SK-N-SH (cell line): ENCODE measurements around the gene NTNG1.

Experiments used
- EP300 ChIP-seq, 2 experiments: IDR thresholded peaks; 2 replicates each; pipeline versions ENCODE4 v1.4.0 to v1.6.1; 2012; ENCODE audit warnings: borderline replicate concordance in 1 of 2, low read depth in 1 of 2, low read length in 1 of 2
- TF ChIP-seq, protein P1 (sequence below): fragments of 200-600 bp; sonication (generic); IDR thresholded peaks from 2 replicates; pipeline ENCODE4 v1.6.1; 2017; ENCODE audit warnings: antibody characterized with exemption, mild to moderate bottlenecking, moderate library complexity
- TF ChIP-seq, protein P2 (sequence below): IDR thresholded peaks from 2 replicates; pipeline ENCODE4 v1.4.0; 2012; ENCODE audit warnings: low read depth, borderline replicate concordance
- TF ChIP-seq, protein P3 (sequence below): IDR thresholded peaks from 2 replicates; pipeline ENCODE4 v1.6.1; 2012; ENCODE audit warnings: mild to moderate bottlenecking, low read depth, low read length, moderate library complexity

DNA sequence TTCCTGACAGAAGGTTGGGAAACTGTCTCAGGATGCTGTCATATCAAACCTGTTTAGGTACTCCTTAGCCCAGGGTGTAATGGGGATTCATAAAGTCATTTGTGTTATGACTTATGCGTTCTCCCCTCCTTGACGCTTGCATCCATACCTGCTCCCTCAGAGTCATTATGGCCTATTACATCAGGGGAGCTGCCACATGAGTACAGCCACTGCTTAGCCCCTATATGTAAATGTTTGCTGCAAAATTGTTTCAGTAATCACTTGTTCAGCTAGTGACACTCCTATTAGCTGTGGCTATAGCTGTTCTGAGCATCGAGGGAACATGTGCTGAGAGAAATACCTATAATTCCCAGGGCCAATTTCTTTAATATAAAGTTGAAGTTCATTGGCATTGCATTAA is 10.5 kb downstream of the NTNG1 start:
- TF ChIP-seq, protein P1, sequence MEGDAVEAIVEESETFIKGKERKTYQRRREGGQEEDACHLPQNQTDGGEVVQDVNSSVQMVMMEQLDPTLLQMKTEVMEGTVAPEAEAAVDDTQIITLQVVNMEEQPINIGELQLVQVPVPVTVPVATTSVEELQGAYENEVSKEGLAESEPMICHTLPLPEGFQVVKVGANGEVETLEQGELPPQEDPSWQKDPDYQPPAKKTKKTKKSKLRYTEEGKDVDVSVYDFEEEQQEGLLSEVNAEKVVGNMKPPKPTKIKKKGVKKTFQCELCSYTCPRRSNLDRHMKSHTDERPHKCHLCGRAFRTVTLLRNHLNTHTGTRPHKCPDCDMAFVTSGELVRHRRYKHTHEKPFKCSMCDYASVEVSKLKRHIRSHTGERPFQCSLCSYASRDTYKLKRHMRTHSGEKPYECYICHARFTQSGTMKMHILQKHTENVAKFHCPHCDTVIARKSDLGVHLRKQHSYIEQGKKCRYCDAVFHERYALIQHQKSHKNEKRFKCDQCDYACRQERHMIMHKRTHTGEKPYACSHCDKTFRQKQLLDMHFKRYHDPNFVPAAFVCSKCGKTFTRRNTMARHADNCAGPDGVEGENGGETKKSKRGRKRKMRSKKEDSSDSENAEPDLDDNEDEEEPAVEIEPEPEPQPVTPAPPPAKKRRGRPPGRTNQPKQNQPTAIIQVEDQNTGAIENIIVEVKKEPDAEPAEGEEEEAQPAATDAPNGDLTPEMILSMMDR = no peak
- TF ChIP-seq EP300 (IDR thresholded peaks at IDR 0.05; ENCODE audit: borderline replicate concordance in 1 of 2, low read depth in 1 of 2, low read length in 1 of 2) = no peak
- TF ChIP-seq, protein P2, sequence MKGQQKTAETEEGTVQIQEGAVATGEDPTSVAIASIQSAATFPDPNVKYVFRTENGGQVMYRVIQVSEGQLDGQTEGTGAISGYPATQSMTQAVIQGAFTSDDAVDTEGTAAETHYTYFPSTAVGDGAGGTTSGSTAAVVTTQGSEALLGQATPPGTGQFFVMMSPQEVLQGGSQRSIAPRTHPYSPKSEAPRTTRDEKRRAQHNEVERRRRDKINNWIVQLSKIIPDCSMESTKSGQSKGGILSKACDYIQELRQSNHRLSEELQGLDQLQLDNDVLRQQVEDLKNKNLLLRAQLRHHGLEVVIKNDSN = no peak
- TF ChIP-seq, protein P3, sequence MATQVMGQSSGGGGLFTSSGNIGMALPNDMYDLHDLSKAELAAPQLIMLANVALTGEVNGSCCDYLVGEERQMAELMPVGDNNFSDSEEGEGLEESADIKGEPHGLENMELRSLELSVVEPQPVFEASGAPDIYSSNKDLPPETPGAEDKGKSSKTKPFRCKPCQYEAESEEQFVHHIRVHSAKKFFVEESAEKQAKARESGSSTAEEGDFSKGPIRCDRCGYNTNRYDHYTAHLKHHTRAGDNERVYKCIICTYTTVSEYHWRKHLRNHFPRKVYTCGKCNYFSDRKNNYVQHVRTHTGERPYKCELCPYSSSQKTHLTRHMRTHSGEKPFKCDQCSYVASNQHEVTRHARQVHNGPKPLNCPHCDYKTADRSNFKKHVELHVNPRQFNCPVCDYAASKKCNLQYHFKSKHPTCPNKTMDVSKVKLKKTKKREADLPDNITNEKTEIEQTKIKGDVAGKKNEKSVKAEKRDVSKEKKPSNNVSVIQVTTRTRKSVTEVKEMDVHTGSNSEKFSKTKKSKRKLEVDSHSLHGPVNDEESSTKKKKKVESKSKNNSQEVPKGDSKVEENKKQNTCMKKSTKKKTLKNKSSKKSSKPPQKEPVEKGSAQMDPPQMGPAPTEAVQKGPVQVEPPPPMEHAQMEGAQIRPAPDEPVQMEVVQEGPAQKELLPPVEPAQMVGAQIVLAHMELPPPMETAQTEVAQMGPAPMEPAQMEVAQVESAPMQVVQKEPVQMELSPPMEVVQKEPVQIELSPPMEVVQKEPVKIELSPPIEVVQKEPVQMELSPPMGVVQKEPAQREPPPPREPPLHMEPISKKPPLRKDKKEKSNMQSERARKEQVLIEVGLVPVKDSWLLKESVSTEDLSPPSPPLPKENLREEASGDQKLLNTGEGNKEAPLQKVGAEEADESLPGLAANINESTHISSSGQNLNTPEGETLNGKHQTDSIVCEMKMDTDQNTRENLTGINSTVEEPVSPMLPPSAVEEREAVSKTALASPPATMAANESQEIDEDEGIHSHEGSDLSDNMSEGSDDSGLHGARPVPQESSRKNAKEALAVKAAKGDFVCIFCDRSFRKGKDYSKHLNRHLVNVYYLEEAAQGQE = no peak
